HG02981 (cell line): ENCODE data around the gene OR52L1.
"Not testable (repeated sequence)": the region's sequence is repeated elsewhere in the genome, so short reads cannot be mapped to it uniquely, and the experiment has no call there.

ENCODE experiments used
- ATAC-seq: cut with Tn5 transposase; IDR thresholded peaks from one replicate; pipeline ENCODE4 v1.9.1; 2021; ENCODE audit warnings: mild to moderate bottlenecking, moderate library complexity; ENCODE audit not compliant: unreplicated experiment

The OR52L1 gene

GRCh38 chr11:5986885-5987284, at the start of gene OR52L1:
Gene OR52L1 (minus strand): TSS chr11:5986985. CDS start chr11:5986930, 55 bp downstream.
- ATAC-seq: no peak

DNA sequence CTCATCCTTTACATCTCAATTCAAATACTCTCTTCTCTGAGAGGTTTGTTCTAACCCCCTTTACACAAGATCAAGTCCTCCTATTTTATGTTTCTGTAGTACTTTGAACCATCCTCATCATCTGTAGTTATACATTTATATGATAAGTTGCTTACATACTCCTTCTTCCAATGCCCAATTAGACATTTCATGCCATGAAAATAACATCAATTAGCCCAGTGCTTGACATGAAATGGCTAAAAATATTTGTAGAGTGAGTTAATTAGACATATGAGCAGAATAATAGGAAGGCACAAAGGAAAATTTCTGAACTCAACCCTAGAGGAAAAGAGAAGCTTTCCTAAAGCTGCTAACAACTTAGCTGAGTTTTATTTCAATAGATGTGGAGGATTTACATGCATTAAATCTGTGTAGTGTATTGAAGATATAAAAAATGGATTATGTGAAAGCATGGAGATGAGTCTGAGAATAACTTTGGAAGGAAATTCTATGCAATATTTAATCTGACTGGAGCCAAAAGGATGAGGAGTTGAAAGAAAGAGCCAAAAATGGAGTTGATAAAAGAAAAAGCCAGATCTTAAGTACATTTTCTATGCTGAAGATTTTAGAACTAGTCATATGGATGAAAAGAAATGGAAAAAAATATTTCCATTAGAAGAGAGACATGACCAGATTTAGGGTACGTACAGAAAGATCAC, 44.1 kb upstream of the OR52L1 start, which contains the start of gene OR56A1:
Gene OR56A1 (minus strand): TSS at position 51 of the 698 bp plus-strand sequence. CDS start 3,066 bp downstream, outside the sequence.
- no peak for ATAC-seq

DNA sequence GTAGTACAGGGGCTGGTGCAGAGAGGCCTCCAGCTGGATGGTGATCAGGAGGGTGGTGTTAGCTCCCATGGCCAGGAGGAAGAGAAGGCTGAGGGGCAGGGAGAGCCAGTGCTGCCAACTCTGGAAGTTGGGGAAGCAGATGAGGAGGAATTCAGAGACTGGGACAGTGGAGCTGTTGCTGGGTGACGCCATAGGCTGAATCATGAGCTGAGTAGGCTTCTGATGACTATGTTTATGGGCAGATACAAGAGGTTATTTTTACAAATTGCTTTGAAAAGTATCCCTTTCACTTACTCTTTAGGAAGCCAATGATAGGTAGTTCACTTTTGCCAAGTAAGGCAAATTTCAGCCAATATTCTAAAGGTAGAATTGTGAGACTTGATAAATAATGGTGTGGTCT, 40.7 kb upstream of the OR52L1 start:
- no peak for ATAC-seq

DNA sequence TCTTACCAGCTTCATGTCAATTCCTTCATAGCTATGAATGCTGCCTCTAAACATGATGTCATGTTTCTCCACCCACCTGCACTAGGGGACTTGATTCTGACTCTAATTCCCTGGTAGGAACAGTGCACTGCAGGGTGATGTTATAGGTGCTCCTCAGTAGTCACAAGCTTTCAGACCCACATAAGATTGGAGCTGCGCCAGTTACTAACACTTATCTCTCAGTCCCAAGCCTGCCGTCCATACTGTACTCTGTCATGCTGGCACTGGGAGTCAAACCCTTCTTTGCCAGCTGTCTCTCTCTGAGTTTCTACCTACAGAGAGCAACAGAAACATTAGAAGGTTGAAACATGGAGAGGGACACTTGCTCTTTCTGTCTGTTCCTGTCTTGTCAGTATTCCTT, 38.3 kb upstream of the OR52L1 start:
- ATAC-seq: no peak

GRCh38 chr11:6022956-6023355, 36.2 kb upstream of the OR52L1 start:
- peak; percentile 75 for ATAC-seq

DNA sequence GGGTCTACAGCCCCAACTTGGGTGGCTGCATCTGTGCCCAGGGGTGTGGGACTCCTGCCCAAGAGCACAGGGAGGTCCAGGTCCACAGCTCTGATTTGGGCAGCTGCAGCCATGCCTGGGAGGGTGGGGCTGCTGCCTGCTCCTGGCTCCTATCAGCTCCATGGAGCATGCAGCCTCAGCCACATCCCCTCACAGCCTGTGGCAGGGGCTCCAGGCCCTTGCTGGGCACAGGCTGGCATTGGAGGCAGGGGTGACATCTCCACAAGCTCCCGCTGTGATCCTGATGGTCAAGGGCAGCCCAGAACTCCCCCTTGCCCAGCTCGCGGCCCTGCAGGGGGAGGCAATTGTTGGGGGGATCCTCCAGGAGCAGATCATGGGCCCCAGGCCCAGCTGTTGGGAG, 26.3 kb upstream of the OR52L1 start:
- no peak for ATAC-seq

DNA sequence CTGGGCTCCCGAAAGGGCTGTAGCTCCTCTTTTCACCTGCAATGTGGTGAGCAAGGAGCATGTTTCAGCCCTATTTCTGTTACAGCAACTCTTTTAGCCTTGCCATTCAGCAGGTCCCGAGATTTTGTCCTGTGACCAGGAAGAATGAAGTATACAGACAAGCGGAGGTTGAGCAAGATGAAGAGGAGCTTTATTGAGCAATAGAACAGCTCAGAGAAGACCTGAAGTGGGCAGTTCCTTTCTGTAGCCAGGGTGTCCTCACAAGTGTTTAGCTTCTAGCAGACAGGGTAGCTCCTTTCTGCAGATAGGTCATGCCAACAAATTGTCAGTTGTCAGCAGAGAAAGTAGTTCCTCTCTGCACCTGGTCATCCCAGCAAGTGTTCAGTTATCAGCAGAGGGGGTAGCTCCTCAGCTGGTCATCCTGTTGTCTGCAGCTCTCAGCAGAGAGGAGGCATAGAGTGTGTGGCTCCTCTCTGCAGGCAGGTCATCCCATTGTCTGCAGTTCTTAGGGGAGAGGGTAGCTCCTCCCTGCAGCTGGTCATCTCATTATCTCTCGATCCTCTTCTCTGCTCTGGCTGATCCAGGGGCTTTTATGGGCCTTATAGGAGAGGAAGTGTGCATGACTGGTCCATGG, 25.4 kb upstream of the OR52L1 start:
- no peak for ATAC-seq

- no peak for ATAC-seq
Observed at GRCh38 chr11:6006846-6007245, 20.1 kb upstream of the OR52L1 start, which contains the start of gene OR56A4. Gene OR56A4 (minus strand): TSS chr11:6006946. CDS start chr11:6002992, 3,954 bp downstream.

- ATAC-seq: no peak
Observed at GRCh38 chr11:6006395-6006794, 19.6 kb upstream of the OR52L1 start.

DNA sequence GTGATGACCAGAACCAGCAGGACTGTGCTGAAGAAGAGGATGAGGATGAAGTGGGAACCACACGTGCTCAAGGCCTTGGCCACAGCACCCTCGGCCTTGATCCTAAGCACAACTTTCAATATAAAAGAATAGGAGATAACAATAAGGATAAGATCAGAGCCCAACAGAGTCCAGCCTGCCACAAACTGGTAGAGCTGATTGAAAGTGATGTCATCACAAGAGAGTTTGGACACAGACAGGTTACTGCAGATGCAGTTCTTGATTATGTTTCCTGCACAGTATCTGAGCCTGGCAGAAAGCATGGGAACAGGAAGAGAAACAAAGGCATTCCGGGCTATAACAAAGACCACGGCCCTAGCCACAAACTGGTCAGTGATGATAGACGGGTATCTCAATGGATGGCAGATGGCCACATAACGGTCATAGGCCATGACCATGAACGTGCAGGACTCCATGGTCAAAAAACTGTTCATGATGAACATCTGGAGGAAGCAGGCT, 15.5 kb upstream of the OR52L1 start:
- no peak for ATAC-seq

DNA sequence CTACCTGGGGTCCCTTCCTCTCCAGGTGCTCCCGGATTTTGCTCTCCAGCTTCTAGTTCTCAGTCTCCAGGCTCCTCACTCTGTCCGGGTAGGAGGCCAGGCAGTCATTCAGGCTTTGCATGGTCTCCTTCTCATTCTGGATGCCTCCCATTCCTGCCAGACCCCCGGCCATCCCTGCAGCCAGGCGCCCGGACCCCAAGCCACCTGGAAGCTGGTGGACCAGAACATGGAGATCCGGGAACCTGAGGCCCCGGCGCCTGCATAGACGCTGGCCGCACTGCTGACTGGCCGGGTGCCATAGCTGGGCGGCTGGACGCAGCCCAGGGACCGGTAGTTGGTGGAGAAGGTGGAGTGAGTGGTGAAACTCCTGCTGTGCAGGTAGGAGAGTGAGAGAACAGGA, 8.0 kb upstream of the OR52L1 start:
- no peak for ATAC-seq

- no peak for ATAC-seq
Observed at GRCh38 chr11:5992604-5993251, 5.9 kb upstream of the OR52L1 start.

DNA sequence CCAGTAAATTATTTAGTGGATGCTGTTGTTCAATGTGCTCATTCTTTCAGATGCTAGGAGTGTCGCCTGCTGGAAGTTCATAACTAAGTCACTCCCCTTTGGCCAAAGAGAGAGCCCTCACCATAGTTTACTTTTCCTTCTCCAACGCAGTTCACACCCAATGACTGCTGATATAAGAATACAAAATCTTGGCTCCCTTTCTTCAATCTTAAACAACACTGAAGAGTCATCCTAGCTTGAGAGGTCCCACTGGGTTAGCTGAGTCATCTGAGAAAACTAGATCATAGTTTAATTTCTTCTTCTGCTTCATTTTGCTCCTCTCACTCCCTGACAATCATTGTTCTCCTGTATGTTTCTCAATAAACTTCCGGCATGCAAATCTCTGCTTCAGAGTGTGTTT, 5.4 kb upstream of the OR52L1 start:
- no peak for ATAC-seq

- ATAC-seq: no peak
Observed at GRCh38 chr11:5989203-5989602, 2.4 kb upstream of the OR52L1 start.

- ATAC-seq: no peak
Observed at GRCh38 chr11:5983443-5983842, 3.3 kb downstream of the OR52L1 start.

DNA sequence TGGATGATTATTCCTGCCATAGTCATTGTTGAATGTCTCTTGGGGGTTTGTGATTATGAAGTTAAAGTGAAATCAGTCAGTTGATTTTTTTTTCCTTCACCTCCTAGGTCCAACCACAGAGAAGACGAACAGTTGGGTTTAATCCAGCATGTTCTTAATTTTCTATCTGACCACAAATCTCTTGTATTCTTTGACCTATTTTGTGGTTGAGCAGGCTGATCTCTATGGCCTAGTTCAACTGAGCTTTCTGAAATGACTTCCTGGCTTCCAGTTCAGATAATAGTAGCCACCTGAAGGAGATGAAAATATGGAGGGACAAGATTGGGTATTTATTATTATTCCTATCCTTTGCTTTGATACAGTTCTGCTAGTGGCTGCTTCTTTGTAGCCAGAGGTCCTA, 13.3 kb downstream of the OR52L1 start:
- ATAC-seq: no peak

DNA sequence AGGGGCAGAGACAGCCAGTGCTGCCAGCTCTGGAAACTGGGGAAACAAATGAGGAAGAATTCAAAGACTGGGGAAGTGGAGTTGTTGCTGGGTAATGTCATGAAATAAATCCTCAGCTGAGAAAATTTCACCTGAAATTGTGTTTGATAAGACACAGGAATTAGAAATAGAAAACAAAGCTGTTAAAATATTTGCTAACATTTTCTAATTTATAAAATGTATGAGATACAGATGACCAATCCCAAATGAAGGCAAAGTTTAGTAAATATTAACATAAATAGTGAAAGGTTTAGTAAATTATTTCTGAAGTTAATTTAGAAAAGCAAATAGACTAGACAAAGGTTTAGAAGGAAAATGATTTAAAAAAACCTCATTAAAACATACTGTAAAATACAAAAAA, 18.4 kb downstream of the OR52L1 start, which contains the start of gene OR56A5:
Gene OR56A5 (minus strand): TSS at position 101 of the 400 bp plus-strand sequence. CDS start 0 bp downstream, at position 101.
- no peak for ATAC-seq

DNA sequence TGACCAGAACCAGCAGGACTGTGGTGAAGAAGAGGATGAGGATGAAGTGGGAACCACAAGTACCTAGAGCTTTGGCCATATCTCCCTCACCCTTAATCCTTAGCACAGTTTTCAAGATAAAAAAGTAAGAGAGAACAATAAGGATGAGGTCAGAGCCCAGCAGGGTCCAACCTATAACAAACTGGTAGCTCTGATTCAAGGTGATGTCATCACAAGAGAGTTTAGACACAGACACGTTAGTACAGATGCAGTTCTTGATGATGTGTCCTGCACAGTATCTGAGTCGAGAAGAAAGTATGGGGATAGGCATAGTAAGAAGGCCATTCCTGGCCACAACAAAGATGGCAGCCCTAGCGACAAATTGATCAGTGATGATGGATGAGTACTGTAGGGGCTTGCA, 19.1 kb downstream of the OR52L1 start:
- no peak for ATAC-seq

GRCh38 chr11:5966958-5967357, 19.8 kb downstream of the OR52L1 start:
- ATAC-seq: no peak

GRCh38 chr11:5960704-5961320, 26.0 kb downstream of the OR52L1 start:
- ATAC-seq: not testable (repeated sequence)

DNA sequence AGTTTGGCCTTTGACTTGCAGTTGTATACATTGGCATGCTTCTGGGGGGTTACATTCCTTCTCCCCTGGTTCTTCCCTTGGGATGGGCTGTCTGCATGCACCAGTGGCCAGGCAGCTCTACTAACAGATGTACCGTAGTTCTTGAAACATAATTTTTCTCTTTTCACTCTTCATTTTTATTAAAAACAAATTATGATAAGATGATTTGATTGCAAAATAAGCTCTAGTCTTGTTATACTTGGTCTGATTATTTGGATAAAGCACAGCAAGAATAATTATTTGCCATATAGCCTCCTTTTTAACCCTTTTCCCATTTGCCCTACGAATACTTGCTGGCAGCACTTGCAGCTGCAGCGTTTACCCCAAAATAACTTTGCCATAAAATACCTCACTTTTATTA, 31.2 kb downstream of the OR52L1 start:
- no peak for ATAC-seq
